Urinary bladder (tissue), 4 donors: ENCODE measurements around the gene CCDC43. TPM values are rescaled to one million over a fixed set of nuclear protein-coding genes. Genes with fewer than 3 reads are reported as not detected.
"Not testable (repeated sequence)": the region's sequence is repeated elsewhere in the genome, so short reads cannot be mapped to it uniquely, and the experiment has no call there.

Experiments used
- DNase-seq: peaks from one replicate; pipeline ENCODE4 v3.0.0-alpha.2; 2015; ENCODE audit errors: extremely low spot score
- H3K27ac ChIP-seq: one replicate; pipeline ENCODE4 v1.5.1; 2013; ENCODE audit warnings: low read depth, mild to moderate bottlenecking, moderate library complexity
- H3K36me3 ChIP-seq: one replicate; pipeline ENCODE4 v1.6.1; 2013; ENCODE audit warnings: mild to moderate bottlenecking, moderate library complexity; ENCODE audit not compliant: insufficient read depth
- H3K4me1 ChIP-seq: one replicate; pipeline ENCODE4 v1.6.1; 2013; ENCODE audit warnings: mild to moderate bottlenecking, moderate library complexity; ENCODE audit not compliant: insufficient read depth
- H3K4me3 ChIP-seq: one replicate; pipeline ENCODE4 v1.5.1; 2013; ENCODE audit warnings: low read depth, low read length
- WGBS: extraction: QIAGEN DNeasy Blood & Tissue Kit; methylation state at CpG from one replicate; pipeline ENCODE4 v1.1.7; 2013; 5-methylcytosine and 5-hydroxymethylcytosine counted together
- polyA plus RNA-seq: library from polyadenylated mRNA; stranded (reverse); fragments of 200-250 nt; gene quantifications from one replicate; pipeline ENCODE4 v1.2.3, GENCODE V29; 2013
- total RNA-seq: library from RNA; depleted of rRNA; stranded (reverse); fragments of >200 nt; gene quantifications from one replicate; pipeline ENCODE4 v1.2.3, GENCODE V29; 2014
- donor health status: healthy with polysubstance abuse.
- donor health status: healthy.

The CCDC43 gene
- total and polyA plus RNA-seq, 2 donors = 10.8 to 27.4 TPM

DNA sequence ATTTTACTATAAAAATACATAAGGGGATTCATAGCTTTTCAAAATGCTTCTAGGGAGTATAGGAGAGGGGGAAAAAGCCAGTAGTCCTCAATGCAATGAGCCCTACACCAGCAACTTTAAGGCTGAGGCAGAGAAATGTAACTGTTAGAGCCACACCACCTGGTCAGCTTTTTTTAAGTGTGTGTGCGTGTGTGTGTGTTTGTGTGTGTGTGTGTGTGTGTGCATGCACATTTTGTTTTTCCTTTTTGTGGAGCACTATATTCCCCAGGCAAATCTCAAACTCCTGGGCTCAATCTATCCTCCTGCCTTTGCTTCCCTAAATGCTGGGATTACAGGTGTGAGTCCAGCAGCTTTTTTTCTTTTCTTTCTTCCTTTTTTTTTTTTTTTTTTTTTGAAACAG, 35.6 kb downstream of the CCDC43 start:
- Histone ChIP-seq H3K27ac (no peak overlapping the region), H3K4me1 (no peaks in the 10 kb centered on the region), H3K36me3 (no peaks in the 10 kb centered on the region), H3K4me3 (no peak overlapping the region)
- WGBS = 84% methylated on average over 1 of the region's 1 CpG
- no peak for DNase-seq

DNA sequence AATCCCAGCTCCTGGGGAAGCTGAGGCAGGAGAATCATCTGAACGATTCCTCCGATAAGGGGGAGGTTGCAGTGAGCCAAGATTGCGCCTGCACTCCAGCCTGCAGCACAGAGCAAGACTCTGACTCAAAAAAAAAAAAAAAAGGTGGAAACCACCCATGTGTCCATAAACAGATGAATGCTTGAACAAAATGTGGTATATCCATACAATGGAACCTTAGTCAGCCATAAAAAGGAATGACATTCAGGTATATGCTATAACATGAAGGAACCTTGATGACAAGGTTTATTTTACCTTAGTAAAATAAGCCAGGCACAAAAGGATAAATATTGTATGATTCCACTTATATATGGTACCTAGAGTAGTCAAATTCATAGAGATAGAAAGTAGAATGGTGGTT, 36.2 kb downstream of the CCDC43 start:
- no peak overlapping the region for H3K4me3 ChIP-seq
- no peaks in the 10 kb centered on the region for H3K4me1 ChIP-seq
- H3K27ac ChIP-seq = no peak overlapping the region
- 94% methylated on average over 3 of the region's 3 CpGs for WGBS
- H3K36me3 ChIP-seq = no peaks in the 10 kb centered on the region
- no peak for DNase-seq

GRCh38 chr17:44652727-44653126, 36.8 kb downstream of the CCDC43 start:
- Histone ChIP-seq H3K36me3 (no peaks in the 10 kb centered on the region), H3K27ac (no peak overlapping the region), H3K4me1 (no peaks in the 10 kb centered on the region), H3K4me3 (no peak overlapping the region)
- no peak for DNase-seq
- 84% methylated on average over 8 of the region's 8 CpGs for WGBS

DNA sequence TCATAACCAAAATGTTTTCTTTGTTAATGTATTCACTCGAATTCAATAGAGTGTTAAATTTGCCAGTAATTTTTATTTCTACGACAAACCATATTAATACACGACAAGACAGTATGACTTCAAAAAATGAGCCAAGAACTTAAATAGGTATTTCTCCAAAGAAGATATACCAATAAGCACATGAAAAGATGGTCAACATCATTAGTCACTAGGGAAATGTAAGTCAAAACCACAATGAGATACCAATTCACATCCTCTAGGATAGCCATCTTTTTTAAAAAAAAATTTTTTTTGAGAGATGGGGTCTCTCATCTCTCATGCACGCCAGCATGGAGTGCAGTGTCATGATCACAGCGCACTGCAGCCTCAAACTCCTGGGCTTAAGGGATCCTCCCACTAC, 38.3 kb downstream of the CCDC43 start:
- Histone ChIP-seq H3K4me3 (no peak overlapping the region), H3K27ac (no peak overlapping the region), H3K4me1 (no peaks in the 10 kb centered on the region), H3K36me3 (no peaks in the 10 kb centered on the region)
- DNase-seq = no peak
- 77% methylated on average over 5 of the region's 5 CpGs for WGBS

- no peak for DNase-seq
- H3K4me3 ChIP-seq = no peak overlapping the region
- WGBS = 72% methylated on average over 2 of the region's 2 CpGs
- H3K36me3 ChIP-seq = no peaks in the 10 kb centered on the region
- no peaks in the 10 kb centered on the region for H3K4me1 ChIP-seq
- no peak overlapping the region for H3K27ac ChIP-seq
Measured at GRCh38 chr17:44648963-44649362, 40.6 kb downstream of the CCDC43 start.

- Histone ChIP-seq H3K36me3 (no peaks in the 10 kb centered on the region), H3K4me1 (no peaks in the 10 kb centered on the region), H3K4me3 (no peak overlapping the region), H3K27ac (no peak overlapping the region)
- no peak for DNase-seq
Measured at GRCh38 chr17:44647736-44648135, 41.8 kb downstream of the CCDC43 start.

DNA sequence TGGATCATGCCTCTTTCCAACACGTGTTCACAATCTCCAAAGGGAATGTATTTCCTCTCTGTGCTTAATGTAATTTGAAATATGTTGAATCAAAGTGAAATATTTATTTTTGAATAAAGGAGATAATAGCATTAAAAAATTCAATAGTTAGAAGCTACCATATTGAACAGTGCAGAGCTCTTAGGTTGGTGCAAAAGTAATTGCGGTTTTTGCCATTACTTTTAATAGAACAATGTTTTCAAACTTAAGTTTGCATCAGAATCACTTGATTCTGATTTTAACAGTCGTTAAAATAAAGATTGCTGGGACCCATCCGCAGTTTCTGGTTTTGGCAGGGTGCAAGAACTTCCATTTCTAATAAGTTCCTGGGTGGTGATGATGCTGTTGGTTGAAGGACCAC, 43.3 kb downstream of the CCDC43 start:
- WGBS = 91% methylated on average over 4 of the region's 4 CpGs
- no peak for DNase-seq
- Histone ChIP-seq H3K4me3 (no peak overlapping the region), H3K4me1 (no peaks in the 10 kb centered on the region), H3K27ac (no peak overlapping the region), H3K36me3 (no peaks in the 10 kb centered on the region)

GRCh38 chr17:44645341-44645740, 44.2 kb downstream of the CCDC43 start:
- Histone ChIP-seq H3K27ac (no peak overlapping the region), H3K4me3 (no peak overlapping the region), H3K36me3 (no peaks in the 10 kb centered on the region), H3K4me1 (no peaks in the 10 kb centered on the region)
- 89% methylated on average over 12 of the region's 12 CpGs for WGBS
- no peak for DNase-seq

DNA sequence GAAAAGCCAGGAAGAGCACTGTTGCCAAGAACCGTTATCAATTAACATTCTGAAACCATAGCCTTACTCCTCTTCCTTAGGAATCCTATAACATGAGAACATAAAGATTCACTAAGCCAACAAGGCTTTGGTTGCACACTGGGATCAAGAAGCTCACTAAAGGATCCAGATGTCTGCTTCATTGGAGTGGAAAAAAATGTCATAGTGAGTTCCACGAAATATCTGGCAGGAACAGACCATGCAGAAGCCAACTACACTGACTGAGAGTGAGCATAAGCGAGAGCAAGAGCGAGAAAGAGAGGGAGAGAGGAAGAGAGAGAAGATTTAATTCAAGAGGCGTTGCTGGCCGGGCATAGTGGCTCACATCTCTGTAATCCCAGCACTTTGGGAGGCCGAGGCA, 46.7 kb downstream of the CCDC43 start:
- Histone ChIP-seq H3K27ac (no peak overlapping the region), H3K36me3 (no peaks in the 10 kb centered on the region), H3K4me3 (no peak overlapping the region), H3K4me1 (no peaks in the 10 kb centered on the region)
- WGBS = 34% methylated on average over 7 of the region's 7 CpGs
- peak; percentile 36 for DNase-seq

- Histone ChIP-seq H3K4me3 (no peak overlapping the region), H3K4me1 (no peaks in the 10 kb centered on the region), H3K27ac (no peak overlapping the region), H3K36me3 (no peaks in the 10 kb centered on the region)
- 64% methylated on average over 1 of the region's 1 CpG for WGBS
- DNase-seq = no peak
Measured at GRCh38 chr17:44637066-44637465, 52.5 kb downstream of the CCDC43 start.

DNA sequence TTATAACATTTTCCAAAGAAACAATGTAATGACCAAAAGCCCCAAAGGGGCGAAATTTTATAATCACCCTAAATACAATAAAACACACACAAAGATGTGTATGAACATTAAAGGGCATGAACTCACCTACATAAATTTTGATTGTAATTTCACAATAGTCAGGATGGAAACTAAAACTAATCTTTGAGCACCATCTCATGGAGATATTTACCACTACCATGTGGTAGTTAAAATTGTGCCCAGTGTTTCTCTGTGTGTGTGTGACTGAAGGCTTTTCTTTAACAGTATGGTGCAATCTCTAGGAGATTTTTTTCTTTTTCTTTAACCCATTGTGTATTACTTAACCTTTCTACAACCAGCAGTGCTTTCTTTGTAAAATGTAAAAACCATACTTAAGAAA, 53.0 kb downstream of the CCDC43 start:
- peak; percentile 8 for DNase-seq

GRCh38 chr17:44634401-44634800, 55.2 kb downstream of the CCDC43 start:
- H3K36me3 ChIP-seq, H3K4me3 ChIP-seq, DNase-seq, H3K27ac ChIP-seq, H3K4me1 ChIP-seq: not testable (repeated sequence)
- WGBS = 63% methylated on average over 4 of the region's 4 CpGs

More for the DNA sequence above, 53.0 kb downstream of the CCDC43 start:
- no peak overlapping the region for H3K4me3 ChIP-seq
- H3K27ac ChIP-seq = no peak overlapping the region
- H3K4me1 ChIP-seq = no peaks in the 10 kb centered on the region
- no peaks in the 10 kb centered on the region for H3K36me3 ChIP-seq
- WGBS = 28% methylated on average over 1 of the region's 1 CpG

DNA sequence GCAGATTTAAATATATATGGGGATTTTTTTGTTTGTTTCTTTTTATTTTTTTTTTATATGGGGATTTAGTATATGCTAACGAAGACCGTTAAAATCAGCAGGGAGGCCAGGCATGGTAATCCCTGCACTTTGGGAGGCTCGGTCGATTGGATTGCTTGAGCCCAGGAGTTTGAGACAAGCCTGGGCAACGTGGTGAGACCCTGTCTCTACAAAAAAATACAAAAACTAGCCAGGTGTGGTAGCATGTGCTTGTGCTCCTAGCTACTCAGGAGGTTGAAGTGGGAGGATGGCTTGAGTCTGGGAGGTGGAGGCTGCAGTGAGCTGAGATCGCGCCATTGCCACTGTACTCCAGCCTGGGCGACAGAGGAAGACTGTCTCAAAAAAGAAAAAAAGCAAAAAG, 55.6 kb downstream of the CCDC43 start:
- Histone ChIP-seq H3K4me1 (no peaks in the 10 kb centered on the region), H3K4me3 (no peak overlapping the region), H3K27ac (no peak overlapping the region), H3K36me3 (no peaks in the 10 kb centered on the region)
- no peak for DNase-seq
- 73% methylated on average over 8 of the region's 8 CpGs for WGBS

- Histone ChIP-seq H3K4me3 (no peak overlapping the region), H3K27ac (no peak overlapping the region), H3K4me1 (no peaks in the 10 kb centered on the region), H3K36me3 (no peaks in the 10 kb centered on the region)
- WGBS = 89% methylated on average over 4 of the region's 4 CpGs
- no peak for DNase-seq
Measured at GRCh38 chr17:44630703-44631102, 58.9 kb downstream of the CCDC43 start.

DNA sequence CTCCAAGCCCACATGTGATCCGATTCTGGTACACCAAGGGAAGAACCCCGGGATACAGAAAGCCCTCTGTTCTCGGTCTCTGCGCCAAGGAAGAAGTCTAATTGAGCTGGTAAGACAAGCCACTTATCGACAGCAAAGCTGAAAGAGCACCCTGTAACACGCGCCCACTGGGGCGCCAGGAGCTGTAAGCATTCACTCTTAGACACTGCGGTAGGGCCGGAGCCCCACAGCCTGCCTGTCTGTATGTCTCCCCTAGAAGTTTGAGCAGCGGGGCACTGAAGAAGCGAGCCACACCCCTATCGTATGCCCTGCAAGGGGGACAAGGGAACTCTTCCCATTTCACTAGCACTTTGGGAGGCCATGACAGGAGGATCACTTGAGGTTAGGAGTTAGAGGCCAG, 60.3 kb downstream of the CCDC43 start:
- H3K4me3 ChIP-seq = no peak overlapping the region
- no peaks in the 10 kb centered on the region for H3K36me3 ChIP-seq
- DNase-seq = no peak
- H3K4me1 ChIP-seq = no peaks in the 10 kb centered on the region
- no peak overlapping the region for H3K27ac ChIP-seq
- WGBS = 96% methylated on average over 13 of the region's 13 CpGs
